UCSD-AML1 (cell line): Measurements from ENCODE around the gene PODN.

Source experiments
- DNase-seq: peaks from one replicate; lab custom pipeline; 2025; ENCODE audit not compliant: unreplicated experiment; lab: John Stamatoyannopoulos, UW

The PODN gene

GRCh38 chr1:53130598-53130877 lies 68.5 kb downstream of the PODN start:
- DNase-seq: no peak

GRCh38 chr1:53130878-53131589 lies 69.0 kb downstream of the PODN start:
- no peak for DNase-seq

- no peak for DNase-seq
These were observed 69.6 kb downstream of the PODN start for GRCh38 chr1:53131590-53131938.

GRCh38 chr1:53132176-53132575 lies 70.2 kb downstream of the PODN start:
- DNase-seq: no peak

GRCh38 chr1:53133261-53134041 lies 71.4 kb downstream of the PODN start:
- DNase-seq: no peak

GRCh38 chr1:53134042-53134485 lies 72.1 kb downstream of the PODN start:
- no peak for DNase-seq
